T-helper 2 cell treated with Interferon-gamma antibody and Interleukin-4, amounts not matched to agents 100 ng/mL and 5 ng/mL, for 36 hours (primary cell): Measurements from ENCODE around the gene CTXN1. TPM values are rescaled to one million over a fixed set of nuclear protein-coding genes. Genes with fewer than 3 reads are reported as not detected.

Experiments used
- intact Hi-C: fragments of 100-400 bp; cut with micrococcal nuclease; formaldehyde crosslinking; loops from one replicate; pipeline ENCODE4 v1.15.1; 2023
- total RNA-seq: library from RNA; stranded (reverse); gene quantifications from 2 replicates; pipeline ENCODE4 v1.2.3, GENCODE V29; 2022

The CTXN1 gene
- total RNA-seq, 1 donor from 2014 or later, result not detected

- intact Hi-C loops, result no loop called here
Observed at GRCh38 chr19:7879836-7880235, 46.1 kb downstream of the CTXN1 start.

- intact Hi-C loops, result no loop called here
Observed at GRCh38 chr19:7879111-7879807, 46.7 kb downstream of the CTXN1 start.

GRCh38 chr19:7877249-7877836 lies 48.6 kb downstream of the CTXN1 start:
- intact Hi-C loops, result no loop called here

- intact Hi-C loops, result no loop called here
Observed at GRCh38 chr19:7874897-7875273, 51.0 kb downstream of the CTXN1 start.

Other genes with a start within 250 kb of the CTXN1 start
- gene MCEMP1, start 249.0 kb downstream of the CTXN1 start, total RNA-seq, result not detected in 2 replicates
- gene TRAPPC5, start 245.3 kb downstream of the CTXN1 start, total RNA-seq, result 65.6 and 76.9 TPM in 2 replicates
- gene FCER2, start 224.0 kb downstream of the CTXN1 start, total RNA-seq, result 0.25 TPM in 1 of 2 replicates, not detected in the other
- gene CLEC4G, start 194.0 kb downstream of the CTXN1 start, total RNA-seq, result not detected in 2 replicates
- gene CD209, start 178.6 kb downstream of the CTXN1 start, total RNA-seq, result not detected in 2 replicates
- not detected in 2 replicates for gene CLEC4M, start 162.9 kb downstream of the CTXN1 start, total RNA-seq
- 5.1 and 6.0 TPM in 2 replicates for gene EVI5L, start 95.9 kb downstream of the CTXN1 start, total RNA-seq
- gene PRR36, start 51.7 kb downstream of the CTXN1 start, total RNA-seq, result 0.09 TPM in 1 of 2 replicates, not detected in the other
- gene LRRC8E, start 37.6 kb downstream of the CTXN1 start, total RNA-seq, result not detected in 2 replicates
- 42.0 and 45.2 TPM in 2 replicates for gene MAP2K7, start 22.3 kb downstream of the CTXN1 start, total RNA-seq
- 1.1 and 2.6 TPM in 2 replicates for gene TGFBR3L, start 11.3 kb downstream of the CTXN1 start, total RNA-seq
- gene SNAPC2, start 5.8 kb downstream of the CTXN1 start, total RNA-seq, result 16.0 and 21.4 TPM in 2 replicates
- 60.6 and 65.9 TPM in 2 replicates for gene TIMM44, start 17.5 kb upstream of the CTXN1 start, total RNA-seq
- 120 and 129 TPM in 2 replicates for gene ELAVL1, start 79.5 kb upstream of the CTXN1 start, total RNA-seq
- gene CCL25, start 126.6 kb upstream of the CTXN1 start, total RNA-seq, result 0.23 and 0.27 TPM in 2 replicates
- not detected in 2 replicates for gene FBN3, start 223.5 kb upstream of the CTXN1 start, total RNA-seq